ENCODE measurements around the gene MAST4. TPM values are rescaled to one million over a fixed set of nuclear protein-coding genes. Genes with fewer than 3 reads are reported as not detected.
"Not testable (repeated sequence)": the region's sequence is repeated elsewhere in the genome, so short reads cannot be mapped to it uniquely, and the experiment has no call there.

Gene MAST4
- total RNA-seq, 1 experiment from 2014 or later: 26.5 TPM

DNA sequence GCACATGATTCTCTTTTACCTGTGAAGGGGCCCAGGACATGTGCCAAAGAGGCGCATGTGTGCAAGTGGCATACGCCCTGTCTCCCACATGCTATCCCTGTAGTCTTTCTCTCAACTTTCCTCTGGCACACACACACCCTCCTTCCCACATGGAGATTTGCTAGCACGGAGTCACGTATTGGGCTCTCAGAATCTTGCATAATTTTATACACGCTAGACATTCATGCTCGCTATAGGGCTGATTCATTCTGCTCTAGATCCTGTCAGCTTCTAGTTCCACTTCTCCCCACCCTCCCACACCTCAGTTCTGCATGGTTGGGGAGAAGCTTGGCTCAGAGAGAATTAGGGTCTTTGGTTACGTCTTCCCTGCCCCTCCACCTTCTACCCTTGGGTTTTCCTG is 527.6 kb downstream of the MAST4 start:
- no TSS peak for BruUV-seq (replicated peaks)
- TF ChIP-seq, protein P1, sequence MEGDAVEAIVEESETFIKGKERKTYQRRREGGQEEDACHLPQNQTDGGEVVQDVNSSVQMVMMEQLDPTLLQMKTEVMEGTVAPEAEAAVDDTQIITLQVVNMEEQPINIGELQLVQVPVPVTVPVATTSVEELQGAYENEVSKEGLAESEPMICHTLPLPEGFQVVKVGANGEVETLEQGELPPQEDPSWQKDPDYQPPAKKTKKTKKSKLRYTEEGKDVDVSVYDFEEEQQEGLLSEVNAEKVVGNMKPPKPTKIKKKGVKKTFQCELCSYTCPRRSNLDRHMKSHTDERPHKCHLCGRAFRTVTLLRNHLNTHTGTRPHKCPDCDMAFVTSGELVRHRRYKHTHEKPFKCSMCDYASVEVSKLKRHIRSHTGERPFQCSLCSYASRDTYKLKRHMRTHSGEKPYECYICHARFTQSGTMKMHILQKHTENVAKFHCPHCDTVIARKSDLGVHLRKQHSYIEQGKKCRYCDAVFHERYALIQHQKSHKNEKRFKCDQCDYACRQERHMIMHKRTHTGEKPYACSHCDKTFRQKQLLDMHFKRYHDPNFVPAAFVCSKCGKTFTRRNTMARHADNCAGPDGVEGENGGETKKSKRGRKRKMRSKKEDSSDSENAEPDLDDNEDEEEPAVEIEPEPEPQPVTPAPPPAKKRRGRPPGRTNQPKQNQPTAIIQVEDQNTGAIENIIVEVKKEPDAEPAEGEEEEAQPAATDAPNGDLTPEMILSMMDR (IDR thresholded peaks at IDR 0.05; ENCODE audit: unreplicated experiment): no peak
- no peak overlapping the region for H3K27ac Mint-ChIP-seq (ENCODE audit: low read depth, unreplicated experiment)
- DNase-seq (ENCODE audit: unreplicated experiment): no peak
- H3K4me1 Mint-ChIP-seq (ENCODE audit: insufficient read depth, unreplicated experiment): no peaks in the 10 kb centered on the region
- no peak overlapping the region for H3K4me3 Mint-ChIP-seq (ENCODE audit: unreplicated experiment)
- POLR2A ChIA-PET: interaction anchor here (0.6 kb wide), 1 partner anchor 95 kb away, joined by 3 read pairs; no protein-coding TSS in a partner anchor
- CTCF ChIA-PET: interaction anchor here (0.6 kb wide), 1 partner anchor 72 kb away, joined by 3 read pairs; no protein-coding TSS in a partner anchor
- H3K36me3 Mint-ChIP-seq (ENCODE audit: insufficient read depth, unreplicated experiment): peaks cover 72% of the 10 kb centered on the region
- no peaks in the 10 kb centered on the region for H3K27me3 Mint-ChIP-seq (ENCODE audit: insufficient read depth, unreplicated experiment)
- no peaks in the 10 kb centered on the region for H3K9me3 Mint-ChIP-seq (ENCODE audit: unreplicated experiment)
- intact Hi-C loops (cut with micrococcal nuclease): no loop called here

- intact Hi-C loops (cut with micrococcal nuclease): no loop called here
- Mint-ChIP-seq H3K4me3 (ENCODE audit: unreplicated experiment) (no peak overlapping the region), H3K36me3 (ENCODE audit: insufficient read depth, unreplicated experiment) (peaks cover 71% of the 10 kb centered on the region), H3K27ac (ENCODE audit: low read depth, unreplicated experiment) (no peak overlapping the region), H3K4me1 (ENCODE audit: insufficient read depth, unreplicated experiment) (no peaks in the 10 kb centered on the region), H3K9me3 (ENCODE audit: unreplicated experiment) (no peaks in the 10 kb centered on the region), H3K27me3 (ENCODE audit: insufficient read depth, unreplicated experiment) (no peaks in the 10 kb centered on the region)
- no TSS peak for BruUV-seq (replicated peaks)
- no peak for DNase-seq (ENCODE audit: unreplicated experiment)
- POLR2A ChIA-PET: no interaction called here
- CTCF ChIA-PET: interaction anchor here (0.7 kb wide), 1 partner anchor 171 kb away, joined by 4 read pairs; no protein-coding TSS in a partner anchor
- TF ChIP-seq, protein P1 (IDR thresholded peaks at IDR 0.05; ENCODE audit: unreplicated experiment): no peak
These were observed 528.4 kb downstream of the MAST4 start for GRCh38 chr5:67124556-67124955.

- H3K4me1 Mint-ChIP-seq (ENCODE audit: insufficient read depth, unreplicated experiment); H3K27me3 Mint-ChIP-seq (ENCODE audit: insufficient read depth, unreplicated experiment); intact Hi-C loops (cut with micrococcal nuclease); H3K9me3 Mint-ChIP-seq (ENCODE audit: unreplicated experiment); BruUV-seq (replicated peaks); H3K27ac Mint-ChIP-seq (ENCODE audit: low read depth, unreplicated experiment); H3K4me3 Mint-ChIP-seq (ENCODE audit: unreplicated experiment); DNase-seq (ENCODE audit: unreplicated experiment); POLR2A ChIA-PET: not testable (repeated sequence)
- peaks cover 57% of the 10 kb centered on the region for H3K36me3 Mint-ChIP-seq (ENCODE audit: insufficient read depth, unreplicated experiment)
- CTCF ChIA-PET: interaction anchor here (0.9 kb wide), 1 partner anchor 36 kb away, joined by 3 read pairs; no protein-coding TSS in a partner anchor
These were observed 531.2 kb downstream of the MAST4 start for GRCh38 chr5:67127347-67127895.

DNA sequence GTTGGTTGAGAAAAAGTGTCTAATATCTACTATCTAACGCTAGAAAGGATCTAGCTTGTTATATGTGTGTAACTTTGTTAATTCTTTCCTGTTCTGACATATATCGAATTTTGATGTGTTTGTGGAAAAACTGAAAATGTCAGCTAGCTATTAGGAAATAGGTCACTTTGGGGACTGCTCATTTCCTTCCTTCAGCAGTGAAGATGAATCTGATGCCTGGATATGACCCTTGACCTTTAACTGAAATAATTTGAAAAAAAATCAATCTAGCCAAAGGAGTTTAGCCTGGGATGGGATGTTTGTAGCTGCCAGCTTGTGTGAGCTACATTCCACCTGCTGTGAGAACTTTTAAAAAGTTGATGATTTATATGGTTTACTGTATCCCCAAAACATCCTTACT is 533.6 kb downstream of the MAST4 start:
- Mint-ChIP-seq H3K4me3 (ENCODE audit: unreplicated experiment) (no peak overlapping the region), H3K36me3 (ENCODE audit: insufficient read depth, unreplicated experiment) (peaks cover 53% of the 10 kb centered on the region), H3K27ac (ENCODE audit: low read depth, unreplicated experiment) (no peak overlapping the region), H3K9me3 (ENCODE audit: unreplicated experiment) (no peaks in the 10 kb centered on the region), H3K27me3 (ENCODE audit: insufficient read depth, unreplicated experiment) (no peaks in the 10 kb centered on the region), H3K4me1 (ENCODE audit: insufficient read depth, unreplicated experiment) (no peaks in the 10 kb centered on the region)
- no TSS peak for BruUV-seq (replicated peaks)
- TF ChIP-seq, protein P1 (IDR thresholded peaks at IDR 0.05; ENCODE audit: unreplicated experiment): no peak
- ChIA-PET POLR2A (no interaction called here), CTCF (interaction anchor here (0.9 to 1.0 kb wide), 2 partner anchors 17 to 323 kb away, joined by 3 to 10 read pairs; no protein-coding TSS in a partner anchor)
- intact Hi-C loops (cut with micrococcal nuclease): no loop called here
- DNase-seq (ENCODE audit: unreplicated experiment): no peak
